A549 (cell line): ENCODE data around the gene C1orf53.

ENCODE experiments used
- CHD4 ChIP-seq: fragments of 200-600 bp; sonication (generic); IDR thresholded peaks from 2 replicates; pipeline ENCODE4 v1.6.1; 2016; ENCODE audit warnings: antibody characterized with exemption, mild to moderate bottlenecking, borderline replicate concordance
- EP300 ChIP-seq, 2 experiments: fragments of >200 bp; sonication (Bioruptor Twin); formaldehyde crosslinking; IDR thresholded peaks; 2 replicates in 1 of 2; 3 replicates in 1 of 2; pipeline ENCODE4 v1.6.1; 2016 to 2017
- HDAC2 ChIP-seq: fragments of 200-600 bp; sonication (generic); IDR thresholded peaks from 2 replicates; pipeline ENCODE4 v1.6.1; 2016
- HOXB5 ChIP-seq: fragments of 250-450 bp; sonication (Bioruptor Pico); IDR thresholded peaks from 2 replicates; pipeline ENCODE4 v1.5.0; 2020; ENCODE audit warnings: mild to moderate bottlenecking, moderate library complexity
- RAD21 ChIP-seq, 2 experiments: fragments of >200 bp in 1 of 2; sonication (Bioruptor Twin) in 1 of 2; formaldehyde crosslinking in 1 of 2; IDR thresholded peaks in 1 of 2; conservative IDR thresholded peaks in 1 of 2; 2 replicates in 1 of 2; 3 replicates in 1 of 2; pipeline ENCODE4 v1.6.1; 2012 to 2018; ENCODE audit warnings: inconsistent platforms in 1 of 2
- RFX5 ChIP-seq: fragments of 450-650 bp; IDR thresholded peaks from 2 replicates; pipeline ENCODE4 v1.7.1; 2014; ENCODE audit warnings: antibody characterized with exemption, mild to moderate bottlenecking, moderate library complexity

- TF ChIP-seq HOXB5 (CRISPR knock-in tag) (no peak), CHD4 (no peak), HDAC2 (no peak), RAD21 (conservative IDR thresholded peaks at IDR 0.05 in 1 of 2, IDR thresholded peaks at IDR 0.05 in 1 of 2) (no peak), RFX5 (no peak), EP300 (IDR thresholded peaks at IDR 0.05) (no peak)
These were observed 19.0 kb downstream of the C1orf53 start for GRCh38 chr1:197921235-197922069.
